Measurements from ENCODE around the gene LIPN. TPM values are rescaled to one million over a fixed set of nuclear protein-coding genes. Genes with fewer than 3 reads are reported as not detected.

Gene LIPN
- total and polyA plus RNA-seq, 2 donors (not counting 3 experiments of a cell fraction or from before 2014, with no cell fraction given) = not detected

GRCh38 chr10:88756660-88757059 is 3.2 kb upstream of the LIPN start:
- Histone ChIP-seq H3K27ac (ENCODE audit: insufficient read depth, low read depth, low read length) (no peak overlapping the region), H3K4me3 (replicated peaks in 1 of 3; ENCODE audit: insufficient read depth in 1 of 3, low read depth in 1 of 3, low read length in 3 of 3) (no peak overlapping the region), H3K9me3 (replicated peaks; ENCODE audit: control insufficient read depth, insufficient read depth, low read length) (no peaks in the 10 kb centered on the region), H2AFZ (ENCODE audit: low read depth, low read length) (no peak overlapping the region), H3K4me2 (ENCODE audit: insufficient read depth, low read length) (no peak overlapping the region), H4K20me1 (replicated peaks; ENCODE audit: control insufficient read depth, extremely low read depth, insufficient read depth, low read length) (no peaks in the 10 kb centered on the region), H3K9me1 (replicated peaks; ENCODE audit: control insufficient read depth, extremely low read depth, insufficient read depth, low read length) (no peaks in the 10 kb centered on the region), H3K9ac (replicated peaks; ENCODE audit: extremely low read depth, insufficient read depth, low read length) (no peak overlapping the region), H3K36me3 (ENCODE audit: control insufficient read depth in 2 of 2, extremely low read depth in 1 of 2, insufficient read depth in 2 of 2, low read length in 2 of 2) (no peaks in the 10 kb centered on the region), H3K4me1 (ENCODE audit: control insufficient read depth, extremely low read depth, insufficient read depth, low read length) (peaks cover 14% of the 10 kb centered on the region), H3K79me2 (ENCODE audit: control insufficient read depth, insufficient read depth, low read length) (no peaks in the 10 kb centered on the region), H3K27me3 (ENCODE audit: control insufficient read depth in 2 of 2, insufficient read depth in 2 of 2, low read length in 2 of 2) (no peaks in the 10 kb centered on the region)
- DNase-seq (ENCODE audit: low read depth, low spot score) = no peak
- ChIA-PET POLR2A (interaction anchor here (0.6 kb wide), 1 partner anchor 10 kb away, joined by 6 read pairs; no protein-coding TSS in a partner anchor), CTCF (no interaction called here)
- dilution Hi-C loops (cut with MboI; ENCODE audit: extremely low pct_ligation_motif_present, low sequenced_read_pairs) (no loop called here), intact Hi-C loops (cut with micrococcal nuclease) (no loop called here)
- BruUV-seq (replicated peaks) = no TSS peak
- no peak for FAIRE-seq
- TF ChIP-seq FOS (IDR thresholded peaks at IDR 0.05; ENCODE audit: borderline replicate concordance, insufficient read depth, low read length) = no peak
- no peak for TF ChIP-seq EZH2 (IDR thresholded peaks at IDR 0.05; ENCODE audit: borderline replicate concordance, low read depth, low read length, severe bottlenecking)
- TF ChIP-seq POLR2A (IDR thresholded peaks at IDR 0.05; ENCODE audit: low read depth, low read length) = no peak
- TF ChIP-seq MYC (IDR thresholded peaks at IDR 0.05; ENCODE audit: low read depth, low read length) = no peak
- TF ChIP-seq GATA2 (IDR thresholded peaks at IDR 0.05; ENCODE audit: insufficient read depth, insufficient read length, low read depth, low read length) = no peak

- no peak for FAIRE-seq
- intact Hi-C loops (cut with micrococcal nuclease) = no loop called here
Measured at GRCh38 chr10:88762906-88763305, 3.1 kb downstream of the LIPN start.

More at GRCh38 chr10:88762906-88763305, 3.1 kb downstream of the LIPN start:
- TF ChIP-seq JUN (IDR thresholded peaks at IDR 0.05; ENCODE audit: borderline replicate concordance, insufficient read depth, insufficient read length, low read depth) (no peak), FOS (IDR thresholded peaks at IDR 0.05; ENCODE audit: borderline replicate concordance, insufficient read depth, low read length) (no peak), MAX (IDR thresholded peaks at IDR 0.05; ENCODE audit: insufficient read depth, insufficient read length) (no peak), EZH2 (IDR thresholded peaks at IDR 0.05; ENCODE audit: borderline replicate concordance, low read depth, low read length, severe bottlenecking) (no peak), GATA2 (IDR thresholded peaks at IDR 0.05; ENCODE audit: insufficient read depth, insufficient read length, low read depth, low read length) (no peak), POLR2A (IDR thresholded peaks at IDR 0.05; ENCODE audit: low read depth, low read length) (no peak), POLR2AphosphoS5 (IDR thresholded peaks at IDR 0.05; ENCODE audit: insufficient read depth, low read depth, low read length) (no peak), MYC (IDR thresholded peaks at IDR 0.05; ENCODE audit: low read depth, low read length) (no peak)
- TF ChIP-seq, protein P1, sequence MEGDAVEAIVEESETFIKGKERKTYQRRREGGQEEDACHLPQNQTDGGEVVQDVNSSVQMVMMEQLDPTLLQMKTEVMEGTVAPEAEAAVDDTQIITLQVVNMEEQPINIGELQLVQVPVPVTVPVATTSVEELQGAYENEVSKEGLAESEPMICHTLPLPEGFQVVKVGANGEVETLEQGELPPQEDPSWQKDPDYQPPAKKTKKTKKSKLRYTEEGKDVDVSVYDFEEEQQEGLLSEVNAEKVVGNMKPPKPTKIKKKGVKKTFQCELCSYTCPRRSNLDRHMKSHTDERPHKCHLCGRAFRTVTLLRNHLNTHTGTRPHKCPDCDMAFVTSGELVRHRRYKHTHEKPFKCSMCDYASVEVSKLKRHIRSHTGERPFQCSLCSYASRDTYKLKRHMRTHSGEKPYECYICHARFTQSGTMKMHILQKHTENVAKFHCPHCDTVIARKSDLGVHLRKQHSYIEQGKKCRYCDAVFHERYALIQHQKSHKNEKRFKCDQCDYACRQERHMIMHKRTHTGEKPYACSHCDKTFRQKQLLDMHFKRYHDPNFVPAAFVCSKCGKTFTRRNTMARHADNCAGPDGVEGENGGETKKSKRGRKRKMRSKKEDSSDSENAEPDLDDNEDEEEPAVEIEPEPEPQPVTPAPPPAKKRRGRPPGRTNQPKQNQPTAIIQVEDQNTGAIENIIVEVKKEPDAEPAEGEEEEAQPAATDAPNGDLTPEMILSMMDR (IDR thresholded peaks at IDR 0.05; ENCODE audit: extremely low read depth in 1 of 2, insufficient read depth in 1 of 2, low read depth in 1 of 2, low read length in 2 of 2) = no peak
- Histone ChIP-seq H3K9me3 (replicated peaks; ENCODE audit: control insufficient read depth, insufficient read depth, low read length) (no peaks in the 10 kb centered on the region), H4K20me1 (replicated peaks; ENCODE audit: control insufficient read depth, extremely low read depth, insufficient read depth, low read length) (no peaks in the 10 kb centered on the region), H3K27ac (ENCODE audit: insufficient read depth, low read depth, low read length) (no peak overlapping the region), H3K9me1 (replicated peaks; ENCODE audit: control insufficient read depth, extremely low read depth, insufficient read depth, low read length) (no peaks in the 10 kb centered on the region), H2AFZ (ENCODE audit: low read depth, low read length) (no peak overlapping the region), H3K79me2 (ENCODE audit: control insufficient read depth, insufficient read depth, low read length) (no peaks in the 10 kb centered on the region), H3K4me3 (replicated peaks in 1 of 3; ENCODE audit: insufficient read depth in 1 of 3, low read depth in 1 of 3, low read length in 3 of 3) (no peak overlapping the region), H3K9ac (replicated peaks; ENCODE audit: extremely low read depth, insufficient read depth, low read length) (no peak overlapping the region), H3K27me3 (ENCODE audit: control insufficient read depth in 2 of 2, insufficient read depth in 2 of 2, low read length in 2 of 2) (no peaks in the 10 kb centered on the region), H3K36me3 (ENCODE audit: control insufficient read depth in 2 of 2, extremely low read depth in 1 of 2, insufficient read depth in 2 of 2, low read length in 2 of 2) (no peaks in the 10 kb centered on the region), H3K4me2 (ENCODE audit: insufficient read depth, low read length) (no peak overlapping the region), H3K4me1 (ENCODE audit: control insufficient read depth, extremely low read depth, insufficient read depth, low read length) (no peaks in the 10 kb centered on the region)
- no TSS peak for BruUV-seq (replicated peaks)
- DNase-seq (ENCODE audit: low read depth, low spot score) = no peak
- dilution Hi-C loops (cut with MboI; ENCODE audit: extremely low pct_ligation_motif_present, low sequenced_read_pairs) = no loop called here
- ChIA-PET CTCF (interaction anchor here (1.5 to 1.7 kb wide), 2 partner anchors 13 to 52 kb away, joined by 3 read pairs; no protein-coding TSS in a partner anchor), POLR2A (no interaction called here)

All from endothelial cell of umbilical vein (primary cell).